Neural crest cell (in vitro differentiated cells): ENCODE measurements around the gene PNMA6A. TPM values are rescaled to one million over a fixed set of nuclear protein-coding genes. Genes with fewer than 3 reads are reported as not detected.
"Not testable (repeated sequence)": the region's sequence is repeated elsewhere in the genome, so short reads cannot be mapped to it uniquely, and the experiment has no call there.

Experiments used
- DNase-seq: peaks from one replicate; pipeline ENCODE4 v3.0.0; 2021; ENCODE audit warnings: low read depth, mixed read lengths, low spot score
- H3K27ac Mint-ChIP-seq: one replicate; pipeline ENCODE4 v1.8.0; 2021; ENCODE audit warnings: mild to moderate bottlenecking, mixed read lengths; ENCODE audit not compliant: unreplicated experiment
- H3K27me3 Mint-ChIP-seq: 2 replicates; pipeline ENCODE4 v1.8.0; 2021; ENCODE audit warnings: low read depth, mild to moderate bottlenecking, mixed read lengths
- H3K36me3 Mint-ChIP-seq: 2 replicates; pipeline ENCODE4 v1.8.0; 2021; ENCODE audit warnings: low read depth, mild to moderate bottlenecking, mixed read lengths
- H3K4me1 Mint-ChIP-seq: 2 replicates; pipeline ENCODE4 v1.8.0; 2021; ENCODE audit warnings: mixed read lengths
- H3K4me3 Mint-ChIP-seq: one replicate; pipeline ENCODE4 v1.8.0; 2021; ENCODE audit warnings: mild to moderate bottlenecking, mixed read lengths
- H3K9me3 Mint-ChIP-seq: 2 replicates; pipeline ENCODE4 v1.8.0; 2021; ENCODE audit warnings: mixed read lengths
- CTCF ChIP-seq: fragments of 200-600 bp; sonication (generic); conservative IDR thresholded peaks from 2 replicates; pipeline ENCODE4 v1.5.0; 2021; ENCODE audit warnings: antibody characterized with exemption, mild to moderate bottlenecking
- total RNA-seq: library from RNA; stranded (reverse); gene quantifications from 2 replicates; pipeline ENCODE4 v1.2.1, GENCODE V29; 2021

The PNMA6A gene
- total RNA-seq, 1 donor from 2014 or later, result 10.4 TPM

- TF ChIP-seq CTCF, result no peak
- no peaks in the 10 kb centered on the region for H3K27me3 Mint-ChIP-seq
- H3K4me1 Mint-ChIP-seq, result peaks cover 4% of the 10 kb centered on the region
- H3K27ac Mint-ChIP-seq, result no peak overlapping the region
- peaks cover 3% of the 10 kb centered on the region for H3K9me3 Mint-ChIP-seq
- H3K36me3 Mint-ChIP-seq, result peaks cover 2% of the 10 kb centered on the region
- H3K4me3 Mint-ChIP-seq, result no peak overlapping the region
- DNase-seq, result no peak
These were observed 12.2 kb upstream of the PNMA6A start for GRCh38 chrX:153060095-153060445.

- peaks cover 2% of the 10 kb centered on the region for H3K36me3 Mint-ChIP-seq
- no peak for TF ChIP-seq CTCF
- DNase-seq, result no peak
- H3K4me1 Mint-ChIP-seq, result peaks cover 4% of the 10 kb centered on the region
- no peaks in the 10 kb centered on the region for H3K27me3 Mint-ChIP-seq
- H3K4me3 Mint-ChIP-seq, result no peak overlapping the region
- no peak overlapping the region for H3K27ac Mint-ChIP-seq
- peaks cover 3% of the 10 kb centered on the region for H3K9me3 Mint-ChIP-seq
These were observed 10.5 kb upstream of the PNMA6A start for GRCh38 chrX:153061732-153062131.

GRCh38 chrX:153063315-153063714 lies 8.9 kb upstream of the PNMA6A start:
- no peak for TF ChIP-seq CTCF
- Mint-ChIP-seq H3K27ac (no peak overlapping the region), H3K4me3 (no peak overlapping the region), H3K4me1 (no peaks in the 10 kb centered on the region), H3K36me3 (peaks cover 2% of the 10 kb centered on the region), H3K9me3 (peaks cover 3% of the 10 kb centered on the region), H3K27me3 (no peaks in the 10 kb centered on the region)
- no peak for DNase-seq

GRCh38 chrX:153064061-153064460 lies 8.2 kb upstream of the PNMA6A start:
- TF ChIP-seq CTCF, result no peak
- DNase-seq, result no peak
- Mint-ChIP-seq H3K36me3 (peaks cover 2% of the 10 kb centered on the region), H3K27me3 (no peaks in the 10 kb centered on the region), H3K4me3 (no peak overlapping the region), H3K4me1 (no peaks in the 10 kb centered on the region), H3K27ac (no peak overlapping the region), H3K9me3 (peaks cover 3% of the 10 kb centered on the region)

- Mint-ChIP-seq H3K4me3 (no peak overlapping the region), H3K9me3 (peaks cover 3% of the 10 kb centered on the region), H3K4me1 (no peaks in the 10 kb centered on the region), H3K27ac (no peak overlapping the region), H3K36me3 (peaks cover 2% of the 10 kb centered on the region), H3K27me3 (no peaks in the 10 kb centered on the region)
- TF ChIP-seq CTCF, result no peak
- DNase-seq, result no peak
These were observed 6.9 kb upstream of the PNMA6A start for GRCh38 chrX:153065389-153065788.

GRCh38 chrX:153066402-153066801 lies 5.9 kb upstream of the PNMA6A start:
- H3K4me1 Mint-ChIP-seq, H3K4me3 Mint-ChIP-seq, H3K27ac Mint-ChIP-seq, H3K27me3 Mint-ChIP-seq, DNase-seq, H3K9me3 Mint-ChIP-seq, H3K36me3 Mint-ChIP-seq: not testable (repeated sequence)

GRCh38 chrX:153073331-153073730 lies 1.1 kb downstream of the PNMA6A start:
- H3K9me3 Mint-ChIP-seq, H3K4me3 Mint-ChIP-seq, H3K27me3 Mint-ChIP-seq, H3K36me3 Mint-ChIP-seq, H3K4me1 Mint-ChIP-seq, DNase-seq, H3K27ac Mint-ChIP-seq: not testable (repeated sequence)
